ENCODE data around the gene PAK6. TPM values are rescaled to one million over a fixed set of nuclear protein-coding genes. Genes with fewer than 3 reads are reported as not detected.

Gene PAK6
- total RNA-seq, 1 donor from 2014 or later: 10.1 TPM

GRCh38 chr15:40255033-40255432 lies 16.2 kb downstream of the PAK6 start:
- H3K36me3 Mint-ChIP-seq: no peaks in the 10 kb centered on the region
- TF ChIP-seq CTCF (IDR thresholded peaks at IDR 0.05; ENCODE audit: unreplicated experiment): no peak
- H3K27ac Mint-ChIP-seq: no peak overlapping the region
- peaks cover 16% of the 10 kb centered on the region for H3K4me1 Mint-ChIP-seq
- no peak for DNase-seq (ENCODE audit: low spot score in 2 of 2, unreplicated experiment in 2 of 2)
- no peak overlapping the region for H3K4me3 Mint-ChIP-seq
- H3K27me3 Mint-ChIP-seq (ENCODE audit: low read depth): peaks cover 33% of the 10 kb centered on the region
- no peaks in the 10 kb centered on the region for H3K9me3 Mint-ChIP-seq

- no peak for TF ChIP-seq CTCF (IDR thresholded peaks at IDR 0.05; ENCODE audit: unreplicated experiment)
- Mint-ChIP-seq H3K27ac (no peak overlapping the region), H3K4me3 (no peak overlapping the region), H3K9me3 (no peaks in the 10 kb centered on the region), H3K4me1 (peaks cover 18% of the 10 kb centered on the region), H3K27me3 (ENCODE audit: low read depth) (peaks cover 21% of the 10 kb centered on the region), H3K36me3 (no peaks in the 10 kb centered on the region)
- DNase-seq (ENCODE audit: low spot score in 2 of 2, unreplicated experiment in 2 of 2): no peak
Observed at GRCh38 chr15:40256638-40257235, 17.9 kb downstream of the PAK6 start.

GRCh38 chr15:40257656-40258450 lies 19.0 kb downstream of the PAK6 start:
- Mint-ChIP-seq H3K27ac (no peak overlapping the region), H3K4me3 (no peak overlapping the region), H3K4me1 (peaks cover 18% of the 10 kb centered on the region), H3K9me3 (no peaks in the 10 kb centered on the region), H3K27me3 (ENCODE audit: low read depth) (peaks cover 17% of the 10 kb centered on the region), H3K36me3 (no peaks in the 10 kb centered on the region)
- no peak for DNase-seq (ENCODE audit: low spot score in 2 of 2, unreplicated experiment in 2 of 2)
- no peak for TF ChIP-seq CTCF (IDR thresholded peaks at IDR 0.05; ENCODE audit: unreplicated experiment)

GRCh38 chr15:40258544-40258943 lies 19.7 kb downstream of the PAK6 start:
- Mint-ChIP-seq H3K4me3 (no peak overlapping the region), H3K4me1 (peaks cover 12% of the 10 kb centered on the region), H3K36me3 (no peaks in the 10 kb centered on the region), H3K27me3 (ENCODE audit: low read depth) (peaks cover 11% of the 10 kb centered on the region), H3K9me3 (no peaks in the 10 kb centered on the region), H3K27ac (no peak overlapping the region)
- DNase-seq (ENCODE audit: low spot score in 2 of 2, unreplicated experiment in 2 of 2): no peak
- TF ChIP-seq CTCF (IDR thresholded peaks at IDR 0.05; ENCODE audit: unreplicated experiment): no peak

GRCh38 chr15:40259021-40259420 lies 20.2 kb downstream of the PAK6 start:
- H3K36me3 Mint-ChIP-seq: no peaks in the 10 kb centered on the region
- no peak for TF ChIP-seq CTCF (IDR thresholded peaks at IDR 0.05; ENCODE audit: unreplicated experiment)
- no peak overlapping the region for H3K4me3 Mint-ChIP-seq
- no peak overlapping the region for H3K27ac Mint-ChIP-seq
- no peak for DNase-seq (ENCODE audit: low spot score in 2 of 2, unreplicated experiment in 2 of 2)
- H3K4me1 Mint-ChIP-seq: peaks cover 7% of the 10 kb centered on the region
- no peaks in the 10 kb centered on the region for H3K9me3 Mint-ChIP-seq
- peaks cover 7% of the 10 kb centered on the region for H3K27me3 Mint-ChIP-seq (ENCODE audit: low read depth)
